ENCODE measurements around the gene OPRL1.

OPRL1 gene

GRCh38 chr20:64101731-64102621 lies 22.1 kb downstream of the OPRL1 start:
- DNase-seq (ENCODE audit: low read depth in 2 of 2, low spot score in 1 of 2), result peak; percentile 26 to 33

GRCh38 chr20:64102647-64103354 lies 22.9 kb downstream of the OPRL1 start:
- DNase-seq (ENCODE audit: low read depth in 2 of 2, low spot score in 1 of 2), result no peak

GRCh38 chr20:64103871-64104666 lies 24.2 kb downstream of the OPRL1 start:
- no peak for DNase-seq (ENCODE audit: low read depth in 2 of 2, low spot score in 1 of 2)

GRCh38 chr20:64104667-64105451 lies 25.0 kb downstream of the OPRL1 start:
- DNase-seq (ENCODE audit: low read depth in 2 of 2, low spot score in 1 of 2), result no peak

GRCh38 chr20:64105846-64106434 lies 26.1 kb downstream of the OPRL1 start:
- DNase-seq (ENCODE audit: low read depth in 2 of 2, low spot score in 1 of 2), result no peak

- DNase-seq (ENCODE audit: low read depth in 2 of 2, low spot score in 1 of 2), result no peak
These were observed 26.6 kb downstream of the OPRL1 start for GRCh38 chr20:64106435-64106961.

GRCh38 chr20:64106981-64107735 lies 27.3 kb downstream of the OPRL1 start, which contains the start of gene NPBWR2:
Gene NPBWR2, minus strand, starts transcription at chr20:64107565. Its CDS starts 734 bp downstream, at chr20:64106831.
- no peak for DNase-seq (ENCODE audit: low read depth in 2 of 2, low spot score in 1 of 2)

GRCh38 chr20:64107736-64108457 lies 28.0 kb downstream of the OPRL1 start:
- no peak for DNase-seq (ENCODE audit: low read depth in 2 of 2, low spot score in 1 of 2)

- DNase-seq (ENCODE audit: low read depth in 2 of 2, low spot score in 1 of 2), result no peak
These were observed 29.1 kb downstream of the OPRL1 start for GRCh38 chr20:64108731-64109681.

- DNase-seq (ENCODE audit: low read depth in 2 of 2, low spot score in 1 of 2), result no peak
These were observed 30.0 kb downstream of the OPRL1 start for GRCh38 chr20:64109831-64110391.

GRCh38 chr20:64110411-64111068 lies 30.7 kb downstream of the OPRL1 start:
- no peak for DNase-seq (ENCODE audit: low read depth in 2 of 2, low spot score in 1 of 2)

- no peak for DNase-seq (ENCODE audit: low read depth in 2 of 2, low spot score in 1 of 2)
These were observed 32.2 kb downstream of the OPRL1 start for GRCh38 chr20:64111841-64112641.

- no peak for DNase-seq (ENCODE audit: low read depth in 2 of 2, low spot score in 1 of 2)
These were observed 33.0 kb downstream of the OPRL1 start for GRCh38 chr20:64112691-64113443.

- no peak for DNase-seq (ENCODE audit: low read depth in 2 of 2, low spot score in 1 of 2)
These were observed 33.5 kb downstream of the OPRL1 start for GRCh38 chr20:64113444-64113775.

GRCh38 chr20:64113796-64114355 lies 34.0 kb downstream of the OPRL1 start:
- no peak for DNase-seq (ENCODE audit: low read depth in 2 of 2, low spot score in 1 of 2)

All from stimulated activated CD8-positive, alpha-beta memory T cell treated with anti-CD3 and anti-CD28 coated beads, Interleukin-4, amount 100 ng/mL, for 4 hours (primary cell).